ENCODE measurements around the gene FDX2. TPM values are rescaled to one million over a fixed set of nuclear protein-coding genes. Genes with fewer than 3 reads are reported as not detected.

The FDX2 gene
- total and polyA plus RNA-seq, 2 experiments from 2014 or later: 28.7 to 35.0 TPM

- Histone ChIP-seq H3K27ac (ENCODE audit: low read depth) (no peak overlapping the region), H3K4me1 (ENCODE audit: insufficient read depth) (peaks cover 4% of the 10 kb centered on the region; the same call in 1 of the 2 replicates), H2AFZ (no peak overlapping the region), H3F3A (replicated peaks; ENCODE audit: low read depth) (peaks cover 13% of the 10 kb centered on the region; the same call in 1 of the 2 replicates), H3K27me3 (ENCODE audit: insufficient read depth) (peaks cover 34% of the 10 kb centered on the region), H3K4me2 (no peak overlapping the region), H3K9me2 (ENCODE audit: insufficient read depth) (no peaks in the 10 kb centered on the region), H3K79me2 (replicated peaks; ENCODE audit: insufficient read depth) (no peaks in the 10 kb centered on the region), H4K20me1 (replicated peaks; ENCODE audit: insufficient read depth) (peaks cover 6% of the 10 kb centered on the region; the same call in 1 of the 2 replicates), H3K4me3 (no peak overlapping the region), H3K36me3 (ENCODE audit: insufficient read depth) (no peaks in the 10 kb centered on the region)
- Mint-ChIP-seq H3K27ac (no peak overlapping the region), H3K9me3 (no peaks in the 10 kb centered on the region), H3K4me3 (no peak overlapping the region), H3K4me1 (peaks cover 4% of the 10 kb centered on the region; the same call in 2 of the 3 replicates), H3K36me3 (ENCODE audit: low read depth) (peaks cover 4% of the 10 kb centered on the region; the same call in 1 of the 3 replicates), H3K27me3 (ENCODE audit: insufficient read depth, low read depth, poor library complexity) (peaks cover 30% of the 10 kb centered on the region)
- no peak for TF ChIP-seq ZNF114 (CRISPR knock-in tag; IDR thresholded peaks at IDR 0.05)
- no peak for TF ChIP-seq POLR2AphosphoS5 (IDR thresholded peaks at IDR 0.05; ENCODE audit: low read depth)
- no peak for TF ChIP-seq ETS1 (IDR thresholded peaks at IDR 0.05)
- no peak for TF ChIP-seq EZH2phosphoT487 (IDR thresholded peaks at IDR 0.05; ENCODE audit: unreplicated experiment)
- TF ChIP-seq CREB1 (CRISPR knock-in tag; IDR thresholded peaks at IDR 0.05; ENCODE audit: low read depth): no peak
- no peak for TF ChIP-seq ZNF331 (CRISPR knock-in tag; IDR thresholded peaks at IDR 0.05; ENCODE audit: low read depth)
- TF ChIP-seq STAT1 (IDR thresholded peaks at IDR 0.05; ENCODE audit: unreplicated experiment): no peak
- TF ChIP-seq CTCF (conservative IDR thresholded peaks at IDR 0.05; ENCODE audit: low read depth in 2 of 2): no peak
- no peak for TF ChIP-seq REST (IDR thresholded peaks at IDR 0.05; ENCODE audit: unreplicated experiment)
- TF ChIP-seq EZH2 (IDR thresholded peaks at IDR 0.05; ENCODE audit: low read depth, unreplicated experiment): no peak
- TF ChIP-seq ZNF462 (CRISPR knock-in tag; IDR thresholded peaks at IDR 0.05): no peak
- no peak for TF ChIP-seq NANOG (IDR thresholded peaks at IDR 0.05; ENCODE audit: borderline replicate concordance)
- no peak for TF ChIP-seq JUNB (IDR thresholded peaks at IDR 0.05; ENCODE audit: unreplicated experiment)
- no peak for DNase-seq (ENCODE audit: low spot score)
- ATAC-seq: no peak
Measured at GRCh38 chr19:10274589-10274988, 41.2 kb downstream of the FDX2 start.
